Endothelial cell of umbilical vein (primary cell): Measurements from ENCODE around the gene UGT1A5.

Source experiments
- POLR2A ChIP-seq: IDR thresholded peaks from 2 replicates; pipeline ENCODE4 v1.6.1; 2012; ENCODE audit warnings: low read depth, mild to moderate bottlenecking, control low read depth, low read length
- TF ChIP-seq, protein P1 (sequence below), 2 donors: IDR thresholded peaks; 1 replicate in 1 of 2; 2 replicates in 1 of 2; pipeline ENCODE4 v1.5.1; 2011; ENCODE audit warnings: low read length in 2 of 2, mild to moderate bottlenecking in 2 of 2, moderate library complexity in 2 of 2, control low read depth in 1 of 2, inconsistent platforms in 1 of 2, low read depth in 1 of 2; ENCODE audit not compliant: insufficient read depth in 1 of 2; ENCODE audit errors: extremely low read depth in 1 of 2

DNA sequence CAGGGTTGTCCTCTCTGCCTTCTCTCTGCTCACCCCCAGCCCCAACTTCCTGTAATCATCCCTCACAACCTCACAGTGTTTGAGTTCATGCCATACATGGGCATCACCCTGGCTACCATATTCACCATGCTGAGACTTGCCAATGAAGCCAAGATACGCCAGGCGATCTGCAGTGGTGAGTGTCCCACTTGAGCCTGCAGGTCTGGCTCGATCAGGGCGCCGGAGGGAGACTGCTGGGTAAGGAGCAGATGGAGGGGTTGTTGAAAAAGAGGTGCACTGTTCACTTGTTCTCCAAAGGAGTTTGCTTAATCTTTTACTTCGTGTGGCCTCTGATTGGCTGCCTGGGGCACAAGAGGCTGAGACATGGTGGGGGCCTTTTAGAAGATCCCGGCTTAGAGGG is 80.0 kb downstream of the UGT1A5 start:
- no peak for TF ChIP-seq POLR2A
- TF ChIP-seq, protein P1, sequence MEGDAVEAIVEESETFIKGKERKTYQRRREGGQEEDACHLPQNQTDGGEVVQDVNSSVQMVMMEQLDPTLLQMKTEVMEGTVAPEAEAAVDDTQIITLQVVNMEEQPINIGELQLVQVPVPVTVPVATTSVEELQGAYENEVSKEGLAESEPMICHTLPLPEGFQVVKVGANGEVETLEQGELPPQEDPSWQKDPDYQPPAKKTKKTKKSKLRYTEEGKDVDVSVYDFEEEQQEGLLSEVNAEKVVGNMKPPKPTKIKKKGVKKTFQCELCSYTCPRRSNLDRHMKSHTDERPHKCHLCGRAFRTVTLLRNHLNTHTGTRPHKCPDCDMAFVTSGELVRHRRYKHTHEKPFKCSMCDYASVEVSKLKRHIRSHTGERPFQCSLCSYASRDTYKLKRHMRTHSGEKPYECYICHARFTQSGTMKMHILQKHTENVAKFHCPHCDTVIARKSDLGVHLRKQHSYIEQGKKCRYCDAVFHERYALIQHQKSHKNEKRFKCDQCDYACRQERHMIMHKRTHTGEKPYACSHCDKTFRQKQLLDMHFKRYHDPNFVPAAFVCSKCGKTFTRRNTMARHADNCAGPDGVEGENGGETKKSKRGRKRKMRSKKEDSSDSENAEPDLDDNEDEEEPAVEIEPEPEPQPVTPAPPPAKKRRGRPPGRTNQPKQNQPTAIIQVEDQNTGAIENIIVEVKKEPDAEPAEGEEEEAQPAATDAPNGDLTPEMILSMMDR (IDR thresholded peaks at IDR 0.05; ENCODE audit: extremely low read depth in 1 of 2, insufficient read depth in 1 of 2, low read depth in 1 of 2, low read length in 2 of 2), result no peak
